CD8-positive, alpha-beta memory T cell (primary cell): ENCODE data around the gene LEF1. TPM values are rescaled to one million over a fixed set of nuclear protein-coding genes. Genes with fewer than 3 reads are reported as not detected.

ENCODE experiments used
- CTCF ChIA-PET: fragments of 350-600 bp; sonication (Branson Sonifier 250); formaldehyde crosslinking; loops from one replicate; lab custom pipeline; 2021; ENCODE audit warnings: antibody characterized with exemption; lab: Charles Lee
- POLR2A ChIA-PET: fragments of 350-600 bp; sonication (Branson Sonifier 250); formaldehyde crosslinking; loops from one replicate; lab custom pipeline; 2021; ENCODE audit warnings: antibody characterized with exemption; lab: Charles Lee
- DNase-seq, 5 donors: peaks; one replicate each; pipeline versions ENCODE4 v3.0.0 to v3.0.0-alpha.2; 2020 to 2022; ENCODE audit warnings: mixed read lengths in 1 of 5
- H3K27ac ChIP-seq: one replicate; pipeline ENCODE4 v1.7.0; 2013; ENCODE audit warnings: low read depth, mild to moderate bottlenecking, low read length, moderate library complexity
- H3K27me3 ChIP-seq: 2 replicates; pipeline ENCODE4 v1.7.0; 2013; ENCODE audit warnings: low read length, mild to moderate bottlenecking; ENCODE audit not compliant: insufficient read depth, poor library complexity, severe bottlenecking
- H3K36me3 ChIP-seq: 2 replicates; pipeline ENCODE4 v1.7.0; 2013; ENCODE audit warnings: mild to moderate bottlenecking, low read length, moderate library complexity; ENCODE audit not compliant: insufficient read depth
- H3K4me1 ChIP-seq: 2 replicates; pipeline ENCODE4 v1.7.0; 2013; ENCODE audit warnings: mild to moderate bottlenecking, low read length, moderate library complexity; ENCODE audit not compliant: insufficient read depth
- H3K4me3 ChIP-seq: 2 replicates; pipeline ENCODE4 v1.7.0; 2013; ENCODE audit warnings: mild to moderate bottlenecking, low read length
- H3K9me3 ChIP-seq: 2 replicates; pipeline ENCODE4 v1.7.0; 2013; ENCODE audit warnings: mild to moderate bottlenecking, low read length
- H3K27ac Mint-ChIP-seq, 8 donors: one replicate each; pipeline ENCODE4 v1.8.0; 2020 to 2021; ENCODE audit warnings: mixed read lengths in 8 of 8, mild to moderate bottlenecking in 6 of 8, inconsistent platforms in 3 of 8, moderate library complexity in 3 of 8
- H3K27me3 Mint-ChIP-seq, 2 donors: one replicate each; pipeline ENCODE4 v1.8.0; 2020 to 2021; ENCODE audit warnings: mixed read lengths in 2 of 2, mild to moderate bottlenecking in 1 of 2, moderate library complexity in 1 of 2
- H3K36me3 Mint-ChIP-seq, 3 donors: one replicate each; pipeline ENCODE4 v1.8.0; 2020 to 2021; ENCODE audit warnings: mixed read lengths in 3 of 3, inconsistent platforms in 1 of 3, mild to moderate bottlenecking in 1 of 3
- H3K4me1 Mint-ChIP-seq, 3 donors: one replicate each; pipeline ENCODE4 v1.8.0; 2020 to 2021; ENCODE audit warnings: mixed read lengths in 3 of 3, inconsistent platforms in 1 of 3, mild to moderate bottlenecking in 1 of 3
- H3K4me3 Mint-ChIP-seq, 7 donors: one replicate each; pipeline ENCODE4 v1.8.0; 2020 to 2021; ENCODE audit warnings: mixed read lengths in 7 of 7, mild to moderate bottlenecking in 6 of 7, moderate library complexity in 4 of 7, inconsistent platforms in 2 of 7
- H3K9me3 Mint-ChIP-seq, 5 donors: one replicate each; pipeline ENCODE4 v1.8.0; 2020 to 2022; ENCODE audit warnings: mixed read lengths in 5 of 5, mild to moderate bottlenecking in 3 of 5, moderate library complexity in 2 of 5, inconsistent platforms in 1 of 5
- polyA plus RNA-seq: library from polyadenylated mRNA; unstranded; fragments of 300-500 nt; fragmentation: Illumina TruSeq; gene quantifications from one replicate; pipeline ENCODE4 v1.2.3, GENCODE V29; 2021
- total RNA-seq, 2 experiments: library from RNA; stranded (reverse); gene quantifications; one replicate each; pipeline ENCODE4 v1.2.3, GENCODE V29; 2021

Gene LEF1
- total and polyA plus RNA-seq, 3 experiments from 2014 or later: 53.2 to 230 (median 55.1) TPM

GRCh38 chr4:108191269-108191914 is 22.7 kb upstream of the LEF1 start:
- H3K4me1 ChIP-seq: no peaks in the 10 kb centered on the region
- peaks cover 0 to 4% (median 2%) of the 10 kb centered on the region in 3 donors for H3K36me3 Mint-ChIP-seq
- no peak overlapping the region for H3K4me3 ChIP-seq
- no peaks in the 10 kb centered on the region for H3K27me3 ChIP-seq
- H3K9me3 Mint-ChIP-seq: no peaks in the 10 kb centered on the region
- H3K27me3 Mint-ChIP-seq: peaks cover 6 to 12% of the 10 kb centered on the region in 2 donors
- H3K9me3 ChIP-seq: no peaks in the 10 kb centered on the region
- no peak for DNase-seq
- no peak overlapping the region for H3K27ac Mint-ChIP-seq
- no peak overlapping the region for H3K4me3 Mint-ChIP-seq
- ChIA-PET CTCF (no interaction called here), POLR2A (no interaction called here)
- peaks cover 0 to 3% (median 0%) of the 10 kb centered on the region in 3 donors for H3K4me1 Mint-ChIP-seq
- H3K27ac ChIP-seq: no peak overlapping the region
- H3K36me3 ChIP-seq: no peaks in the 10 kb centered on the region

- Histone ChIP-seq H3K27me3 (no peaks in the 10 kb centered on the region), H3K36me3 (no peaks in the 10 kb centered on the region), H3K4me3 (no peak overlapping the region), H3K9me3 (no peaks in the 10 kb centered on the region), H3K27ac (no peak overlapping the region), H3K4me1 (no peaks in the 10 kb centered on the region)
- no peaks in the 10 kb centered on the region for H3K9me3 Mint-ChIP-seq
- ChIA-PET POLR2A (no interaction called here), CTCF (no interaction called here)
- DNase-seq: no peak
- no peak overlapping the region for H3K4me3 Mint-ChIP-seq
- peaks cover 0 to 4% (median 4%) of the 10 kb centered on the region in 3 donors for H3K36me3 Mint-ChIP-seq
- peaks cover 6 to 12% of the 10 kb centered on the region in 2 donors for H3K27me3 Mint-ChIP-seq
- H3K27ac Mint-ChIP-seq: no peak overlapping the region
- no peaks in the 10 kb centered on the region for H3K4me1 Mint-ChIP-seq
Observed at GRCh38 chr4:108188770-108189169, 20.0 kb upstream of the LEF1 start.

GRCh38 chr4:108185252-108185651 is 16.5 kb upstream of the LEF1 start:
- Mint-ChIP-seq H3K27ac (no peak overlapping the region), H3K36me3 (peaks cover 0 to 4% (median 2%) of the 10 kb centered on the region in 3 donors), H3K4me3 (no peak overlapping the region), H3K9me3 (no peaks in the 10 kb centered on the region), H3K4me1 (no peaks in the 10 kb centered on the region), H3K27me3 (peaks cover 6 to 7% of the 10 kb centered on the region in 2 donors)
- Histone ChIP-seq H3K27me3 (no peaks in the 10 kb centered on the region), H3K4me3 (no peak overlapping the region), H3K36me3 (no peaks in the 10 kb centered on the region), H3K4me1 (no peaks in the 10 kb centered on the region), H3K9me3 (no peaks in the 10 kb centered on the region), H3K27ac (no peak overlapping the region)
- DNase-seq: no peak
- POLR2A ChIA-PET: no interaction called here
- CTCF ChIA-PET: interaction anchor here (0.7 kb wide), 1 partner anchor 155 kb away, joined by 3 read pairs; no protein-coding TSS in a partner anchor

DNA sequence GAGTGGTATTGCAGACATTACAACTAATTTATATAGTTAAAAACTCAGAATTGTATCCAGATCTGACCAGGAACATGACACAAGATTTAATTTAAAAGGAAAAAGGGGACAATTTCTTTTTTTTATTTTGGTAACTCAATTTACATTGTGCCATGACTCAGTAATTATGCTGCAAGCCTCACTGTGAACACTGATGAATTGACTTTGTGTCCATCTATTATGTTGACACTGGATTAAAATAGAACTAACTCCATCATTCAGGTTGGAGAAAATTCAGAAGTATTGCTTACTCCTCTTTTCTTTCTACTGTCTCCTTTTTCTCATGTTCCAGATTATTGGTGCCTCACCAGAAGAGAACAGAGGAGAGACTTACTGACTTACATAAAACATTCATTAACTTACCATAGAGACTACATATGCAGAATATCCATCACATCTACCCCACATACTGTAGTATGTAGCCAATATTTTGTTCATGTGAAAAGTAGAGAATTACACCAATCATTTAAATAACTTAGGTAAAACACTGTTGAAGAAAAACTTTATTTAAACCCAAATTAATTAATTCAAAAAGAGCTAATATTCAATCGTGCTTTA is 15.8 kb upstream of the LEF1 start:
- Histone ChIP-seq H3K36me3 (no peaks in the 10 kb centered on the region), H3K4me1 (no peaks in the 10 kb centered on the region), H3K27ac (no peak overlapping the region), H3K9me3 (no peaks in the 10 kb centered on the region), H3K4me3 (no peak overlapping the region), H3K27me3 (no peaks in the 10 kb centered on the region)
- Mint-ChIP-seq H3K4me1 (no peaks in the 10 kb centered on the region), H3K27me3 (peaks cover 5% of the 10 kb centered on the region in 2 donors), H3K4me3 (no peak overlapping the region), H3K9me3 (no peaks in the 10 kb centered on the region), H3K27ac (no peak overlapping the region), H3K36me3 (peaks cover 0 to 2% (median 0%) of the 10 kb centered on the region in 3 donors)
- no peak for DNase-seq
- ChIA-PET CTCF (interaction anchor here (0.7 to 3.2 kb wide), 3 partner anchors 10 to 165 kb away, joined by 3 to 11 read pairs (median 3); no protein-coding TSS in a partner anchor), POLR2A (no interaction called here)

DNA sequence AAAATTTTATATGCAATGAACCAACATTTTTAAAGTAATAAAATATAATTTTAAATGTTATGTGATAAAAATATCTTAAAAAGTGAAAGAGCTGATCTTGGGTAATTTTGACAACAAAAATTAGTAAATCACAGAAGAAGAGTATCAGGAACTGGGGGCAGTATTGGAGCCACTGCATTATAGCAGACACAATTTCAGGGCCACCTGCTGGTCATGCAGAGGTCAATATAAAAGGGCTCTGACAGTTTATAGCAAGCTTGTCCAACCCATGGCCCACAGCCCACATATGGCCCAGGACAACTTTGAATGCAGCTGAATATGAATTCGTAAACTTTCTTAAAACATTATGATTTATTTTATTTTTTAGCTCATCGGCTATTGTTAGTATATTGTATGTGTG is 13.0 kb upstream of the LEF1 start:
- Mint-ChIP-seq H3K9me3 (no peaks in the 10 kb centered on the region), H3K36me3 (peaks cover 0 to 2% (median 0%) of the 10 kb centered on the region in 3 donors), H3K4me1 (no peaks in the 10 kb centered on the region), H3K27me3 (peaks cover 8 to 9% of the 10 kb centered on the region in 2 donors), H3K4me3 (no peak overlapping the region), H3K27ac (no peak overlapping the region)
- Histone ChIP-seq H3K27me3 (no peaks in the 10 kb centered on the region), H3K4me3 (no peak overlapping the region), H3K27ac (no peak overlapping the region), H3K36me3 (no peaks in the 10 kb centered on the region), H3K4me1 (no peaks in the 10 kb centered on the region), H3K9me3 (no peaks in the 10 kb centered on the region)
- POLR2A ChIA-PET: interaction anchor here (0.6 kb wide), 1 partner anchor 40 kb away, joined by 9 read pairs; no protein-coding TSS in a partner anchor
- peak in 1 of 5 donors; percentile 13 for DNase-seq
- CTCF ChIA-PET: interaction anchor here (0.9 to 3.2 kb wide), 4 partner anchors 9 to 162 kb away, joined by 3 to 11 read pairs (median 4); no protein-coding TSS in a partner anchor

DNA sequence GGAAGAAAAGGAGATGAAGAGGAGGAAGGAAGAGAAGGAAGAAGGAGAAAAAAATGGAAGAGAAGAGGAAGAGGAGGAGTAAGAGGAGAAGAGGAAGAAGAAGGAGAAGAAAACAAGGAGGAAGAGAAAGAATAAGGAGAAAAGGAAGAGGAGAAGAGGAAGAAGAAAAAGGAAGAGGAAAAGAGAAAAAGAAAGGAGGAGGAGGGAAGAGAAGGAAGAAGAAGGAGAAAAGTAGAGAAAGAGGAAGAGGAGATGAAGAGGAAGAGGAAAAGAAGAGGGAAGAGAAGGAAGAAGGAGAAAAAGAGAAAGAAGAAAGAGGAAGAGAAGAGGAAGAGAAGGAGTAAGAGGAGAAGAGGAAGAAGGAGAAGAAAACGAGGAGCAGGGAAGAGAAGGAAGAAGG is 11.8 kb upstream of the LEF1 start:
- Mint-ChIP-seq H3K4me3 (no peak overlapping the region), H3K27me3 (peaks cover 8 to 14% of the 10 kb centered on the region in 2 donors), H3K36me3 (peaks cover 0 to 2% (median 0%) of the 10 kb centered on the region in 3 donors), H3K9me3 (no peaks in the 10 kb centered on the region), H3K4me1 (no peaks in the 10 kb centered on the region), H3K27ac (peak overlapping the region in 1 of 8 donors; percentile 29)
- Histone ChIP-seq H3K27ac (no peak overlapping the region), H3K4me3 (no peak overlapping the region), H3K36me3 (no peaks in the 10 kb centered on the region), H3K9me3 (no peaks in the 10 kb centered on the region), H3K27me3 (no peaks in the 10 kb centered on the region), H3K4me1 (no peaks in the 10 kb centered on the region)
- POLR2A ChIA-PET: no interaction called here
- DNase-seq: no peak
- CTCF ChIA-PET: interaction anchor here (1.9 kb wide), 1 partner anchor 8 kb away, joined by 4 read pairs; no protein-coding TSS in a partner anchor

- Histone ChIP-seq H3K9me3 (no peaks in the 10 kb centered on the region), H3K27ac (no peak overlapping the region), H3K36me3 (no peaks in the 10 kb centered on the region), H3K4me1 (peaks cover 15% of the 10 kb centered on the region), H3K27me3 (no peaks in the 10 kb centered on the region), H3K4me3 (no peak overlapping the region)
- no peak for DNase-seq
- Mint-ChIP-seq H3K9me3 (no peaks in the 10 kb centered on the region), H3K27me3 (peaks cover 13 to 44% of the 10 kb centered on the region in 2 donors), H3K27ac (no peak overlapping the region), H3K4me1 (peaks cover 13 to 22% (median 20%) of the 10 kb centered on the region in 3 donors), H3K36me3 (no peaks in the 10 kb centered on the region), H3K4me3 (no peak overlapping the region)
- ChIA-PET CTCF (no interaction called here), POLR2A (no interaction called here)
Observed at GRCh38 chr4:108175966-108176365, 7.2 kb upstream of the LEF1 start.

GRCh38 chr4:108174856-108175255 is 6.1 kb upstream of the LEF1 start:
- Histone ChIP-seq H3K27me3 (no peaks in the 10 kb centered on the region), H3K4me3 (no peak overlapping the region), H3K9me3 (no peaks in the 10 kb centered on the region), H3K4me1 (peaks cover 26% of the 10 kb centered on the region), H3K36me3 (no peaks in the 10 kb centered on the region), H3K27ac (no peak overlapping the region)
- CTCF ChIA-PET: no interaction called here
- POLR2A ChIA-PET: no interaction called here
- Mint-ChIP-seq H3K4me1 (peaks cover 24 to 33% (median 31%) of the 10 kb centered on the region in 3 donors), H3K27me3 (peaks cover 21 to 50% of the 10 kb centered on the region in 2 donors), H3K27ac (no peak overlapping the region), H3K9me3 (peaks cover 0 to 3% (median 0%) of the 10 kb centered on the region in 5 donors), H3K36me3 (no peaks in the 10 kb centered on the region), H3K4me3 (peak overlapping the region in 1 of 7 donors; percentile 82)
- no peak for DNase-seq
